ENCODE data around the gene ATF7. TPM values are rescaled to one million over a fixed set of nuclear protein-coding genes. Genes with fewer than 3 reads are reported as not detected.

ATF7 gene
- total and polyA plus RNA-seq, 2 donors (not counting 3 experiments of a cell fraction or from before 2014, with no cell fraction given): 36.0 to 68.5 TPM

DNA sequence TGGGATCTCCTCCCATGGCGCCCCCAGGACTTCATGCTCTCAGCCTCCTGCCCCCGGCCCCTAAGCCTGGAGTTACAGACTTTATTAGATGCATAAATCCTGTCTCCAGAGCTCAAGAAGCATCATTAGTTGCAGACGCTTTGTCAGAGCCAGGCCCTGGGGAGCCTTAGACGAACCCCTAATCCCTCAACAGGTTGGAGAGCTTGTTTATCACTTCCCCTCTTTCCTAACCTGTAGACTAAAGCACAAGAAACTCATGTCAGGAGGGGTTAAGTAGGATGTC, 118.6 kb downstream of the ATF7 start:
- Histone ChIP-seq H3K79me2 (ENCODE audit: control insufficient read depth, insufficient read depth, low read length) (peaks cover 2% of the 10 kb centered on the region), H3K4me1 (ENCODE audit: control insufficient read depth, extremely low read depth, insufficient read depth, low read length) (peaks cover 9% of the 10 kb centered on the region), H3K4me3 (replicated peaks in 1 of 3; ENCODE audit: insufficient read depth in 1 of 3, low read depth in 1 of 3, low read length in 3 of 3) (no peak overlapping the region), H3K9me3 (replicated peaks; ENCODE audit: control insufficient read depth, insufficient read depth, low read length) (no peaks in the 10 kb centered on the region), H3K36me3 (ENCODE audit: control insufficient read depth in 2 of 2, extremely low read depth in 1 of 2, insufficient read depth in 2 of 2, low read length in 2 of 2) (peaks cover 8 to 39% of the 10 kb centered on the region in 2 experiments), H4K20me1 (replicated peaks; ENCODE audit: control insufficient read depth, extremely low read depth, insufficient read depth, low read length) (no peaks in the 10 kb centered on the region), H3K4me2 (ENCODE audit: insufficient read depth, low read length) (no peak overlapping the region), H2AFZ (ENCODE audit: low read depth, low read length) (no peak overlapping the region), H3K9ac (replicated peaks; ENCODE audit: extremely low read depth, insufficient read depth, low read length) (no peak overlapping the region), H3K9me1 (replicated peaks; ENCODE audit: control insufficient read depth, extremely low read depth, insufficient read depth, low read length) (no peaks in the 10 kb centered on the region), H3K27me3 (ENCODE audit: control insufficient read depth in 2 of 2, insufficient read depth in 2 of 2, low read length in 2 of 2) (no peaks in the 10 kb centered on the region), H3K27ac (ENCODE audit: insufficient read depth, low read depth, low read length) (no peak overlapping the region)
- TF ChIP-seq EZH2 (IDR thresholded peaks at IDR 0.05; ENCODE audit: borderline replicate concordance, low read depth, low read length, severe bottlenecking) (no peak), GATA2 (IDR thresholded peaks at IDR 0.05; ENCODE audit: insufficient read depth, insufficient read length, low read depth, low read length) (no peak), POLR2A (IDR thresholded peaks at IDR 0.05; ENCODE audit: low read depth, low read length) (no peak), POLR2AphosphoS5 (IDR thresholded peaks at IDR 0.05; ENCODE audit: insufficient read depth, low read depth, low read length) (no peak), MYC (IDR thresholded peaks at IDR 0.05; ENCODE audit: low read depth, low read length) (no peak), JUN (IDR thresholded peaks at IDR 0.05; ENCODE audit: borderline replicate concordance, insufficient read depth, insufficient read length, low read depth) (no peak), FOS (IDR thresholded peaks at IDR 0.05; ENCODE audit: borderline replicate concordance, insufficient read depth, low read length) (no peak)
- TF ChIP-seq, protein P1, sequence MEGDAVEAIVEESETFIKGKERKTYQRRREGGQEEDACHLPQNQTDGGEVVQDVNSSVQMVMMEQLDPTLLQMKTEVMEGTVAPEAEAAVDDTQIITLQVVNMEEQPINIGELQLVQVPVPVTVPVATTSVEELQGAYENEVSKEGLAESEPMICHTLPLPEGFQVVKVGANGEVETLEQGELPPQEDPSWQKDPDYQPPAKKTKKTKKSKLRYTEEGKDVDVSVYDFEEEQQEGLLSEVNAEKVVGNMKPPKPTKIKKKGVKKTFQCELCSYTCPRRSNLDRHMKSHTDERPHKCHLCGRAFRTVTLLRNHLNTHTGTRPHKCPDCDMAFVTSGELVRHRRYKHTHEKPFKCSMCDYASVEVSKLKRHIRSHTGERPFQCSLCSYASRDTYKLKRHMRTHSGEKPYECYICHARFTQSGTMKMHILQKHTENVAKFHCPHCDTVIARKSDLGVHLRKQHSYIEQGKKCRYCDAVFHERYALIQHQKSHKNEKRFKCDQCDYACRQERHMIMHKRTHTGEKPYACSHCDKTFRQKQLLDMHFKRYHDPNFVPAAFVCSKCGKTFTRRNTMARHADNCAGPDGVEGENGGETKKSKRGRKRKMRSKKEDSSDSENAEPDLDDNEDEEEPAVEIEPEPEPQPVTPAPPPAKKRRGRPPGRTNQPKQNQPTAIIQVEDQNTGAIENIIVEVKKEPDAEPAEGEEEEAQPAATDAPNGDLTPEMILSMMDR (IDR thresholded peaks at IDR 0.05; ENCODE audit: extremely low read depth in 1 of 2, insufficient read depth in 1 of 2, low read depth in 1 of 2, low read length in 2 of 2): no peak
- TF ChIP-seq, protein P2, sequence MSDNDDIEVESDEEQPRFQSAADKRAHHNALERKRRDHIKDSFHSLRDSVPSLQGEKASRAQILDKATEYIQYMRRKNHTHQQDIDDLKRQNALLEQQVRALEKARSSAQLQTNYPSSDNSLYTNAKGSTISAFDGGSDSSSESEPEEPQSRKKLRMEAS (IDR thresholded peaks at IDR 0.05; ENCODE audit: insufficient read depth, insufficient read length): no peak
- intact Hi-C loops (cut with micrococcal nuclease) (no loop called here), dilution Hi-C loops (cut with MboI; ENCODE audit: extremely low pct_ligation_motif_present, low sequenced_read_pairs) (no loop called here)
- no TSS peak for BruUV-seq (replicated peaks)
- no peak for DNase-seq (ENCODE audit: low read depth, low spot score)
- ChIA-PET CTCF (interaction anchor here (0.7 to 3.9 kb wide), 6 partner anchors 26 to 183 kb away, joined by 3 to 48 read pairs (median 14); no protein-coding TSS in a partner anchor), POLR2A (no interaction called here)
- FAIRE-seq: no peak
